Chondrocyte (in vitro differentiated cells): ENCODE measurements around the gene SNRPA. TPM values are rescaled to one million over a fixed set of nuclear protein-coding genes. Genes with fewer than 3 reads are reported as not detected.
"Not testable (repeated sequence)": the region's sequence is repeated elsewhere in the genome, so short reads cannot be mapped to it uniquely, and the experiment has no call there.

ENCODE experiments used
- DNase-seq: peaks from one replicate; pipeline ENCODE4 v3.0.0; 2021; ENCODE audit warnings: mixed read lengths, low spot score
- H3K27ac Mint-ChIP-seq: one replicate; pipeline ENCODE4 v1.8.0; 2021; ENCODE audit warnings: mild to moderate bottlenecking, moderate library complexity, mixed read lengths; ENCODE audit not compliant: unreplicated experiment
- H3K27me3 Mint-ChIP-seq: 2 replicates; pipeline ENCODE4 v1.8.0; 2021; ENCODE audit warnings: low read depth, mixed read lengths
- H3K36me3 Mint-ChIP-seq: 2 replicates; pipeline ENCODE4 v1.8.0; 2021; ENCODE audit warnings: low read depth, mixed read lengths
- H3K4me1 Mint-ChIP-seq: 2 replicates; pipeline ENCODE4 v1.8.0; 2021; ENCODE audit warnings: low read depth, mild to moderate bottlenecking, mixed read lengths
- H3K4me3 Mint-ChIP-seq: one replicate; pipeline ENCODE4 v1.8.0; 2021; ENCODE audit warnings: mild to moderate bottlenecking, moderate library complexity, mixed read lengths; ENCODE audit not compliant: unreplicated experiment
- H3K9me3 Mint-ChIP-seq: 2 replicates; pipeline ENCODE4 v1.8.0; 2021; ENCODE audit warnings: low read depth, mixed read lengths
- CTCF ChIP-seq: fragments of 200-600 bp; sonication (generic); IDR thresholded peaks from 2 replicates; pipeline ENCODE4 v1.5.0; 2021; ENCODE audit warnings: antibody characterized with exemption, mild to moderate bottlenecking, moderate library complexity
- total RNA-seq: library from RNA; stranded (reverse); gene quantifications from 3 replicates; pipeline ENCODE4 v1.2.1, GENCODE V29; 2021

Gene SNRPA
- total RNA-seq, 1 donor from 2014 or later, result 34.9 TPM

DNA sequence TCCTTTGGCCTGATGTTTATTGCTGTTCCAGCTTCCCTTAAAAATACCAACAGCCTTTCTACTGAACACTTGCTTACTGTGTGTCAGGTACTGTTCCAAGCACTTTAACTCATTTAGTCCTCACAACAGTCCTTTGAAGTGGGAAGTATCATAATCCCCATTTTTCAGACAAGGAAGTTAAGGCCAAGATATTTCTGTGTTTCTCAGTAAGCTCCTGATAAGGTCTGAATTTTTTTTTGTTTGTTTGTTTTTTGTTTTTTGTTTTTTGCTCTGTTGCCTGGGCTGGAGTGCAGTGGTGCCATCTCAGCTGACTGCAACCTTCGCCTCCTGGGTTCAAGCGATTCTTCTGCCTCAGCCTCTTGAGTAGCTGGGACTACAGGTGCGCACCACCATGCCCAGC is 7.5 kb downstream of the SNRPA start:
- TF ChIP-seq CTCF, result no peak
- DNase-seq, result no peak
- Mint-ChIP-seq H3K36me3 (peaks cover 39% of the 10 kb centered on the region), H3K4me3 (no peak overlapping the region), H3K4me1 (peaks cover 19% of the 10 kb centered on the region), H3K9me3 (no peaks in the 10 kb centered on the region), H3K27me3 (no peaks in the 10 kb centered on the region), H3K27ac (no peak overlapping the region)

DNA sequence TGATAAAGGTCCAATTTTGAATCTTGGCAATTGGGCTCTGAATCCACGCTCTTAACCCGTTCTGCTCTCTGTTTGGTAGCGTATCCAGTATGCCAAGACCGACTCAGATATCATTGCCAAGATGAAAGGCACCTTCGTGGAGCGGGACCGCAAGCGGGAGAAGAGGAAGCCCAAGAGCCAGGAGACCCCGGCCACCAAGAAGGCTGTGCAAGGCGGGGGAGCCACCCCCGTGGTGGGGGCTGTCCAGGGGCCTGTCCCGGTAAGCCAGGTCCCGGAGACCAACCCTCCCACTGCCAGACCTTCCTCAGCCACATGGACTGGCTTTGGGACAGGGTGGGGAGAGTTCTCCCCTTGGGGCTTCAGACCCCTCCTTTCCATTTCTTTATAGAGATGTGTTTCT is 8.3 kb downstream of the SNRPA start:
- Mint-ChIP-seq H3K27me3 (no peaks in the 10 kb centered on the region), H3K4me3 (no peak overlapping the region)

GRCh38 chr19:40762754-40763470 is 11.9 kb downstream of the SNRPA start:
- Mint-ChIP-seq H3K4me1 (no peaks in the 10 kb centered on the region), H3K9me3 (no peaks in the 10 kb centered on the region), H3K4me3 (no peak overlapping the region), H3K36me3 (peaks cover 51% of the 10 kb centered on the region), H3K27ac (no peak overlapping the region), H3K27me3 (no peaks in the 10 kb centered on the region)
- no peak for DNase-seq
- TF ChIP-seq CTCF, result no peak

More for the DNA sequence above, 8.3 kb downstream of the SNRPA start:
- Mint-ChIP-seq H3K4me1 (peaks cover 15% of the 10 kb centered on the region), H3K27ac (no peak overlapping the region), H3K36me3 (peaks cover 47% of the 10 kb centered on the region), H3K9me3 (no peaks in the 10 kb centered on the region)
- DNase-seq, result no peak
- no peak for TF ChIP-seq CTCF

GRCh38 chr19:40763526-40763925 is 12.5 kb downstream of the SNRPA start:
- Mint-ChIP-seq H3K4me3 (no peak overlapping the region), H3K27me3 (no peaks in the 10 kb centered on the region), H3K27ac (no peak overlapping the region), H3K4me1 (no peaks in the 10 kb centered on the region), H3K9me3 (no peaks in the 10 kb centered on the region), H3K36me3 (peaks cover 47% of the 10 kb centered on the region)
- no peak for TF ChIP-seq CTCF
- no peak for DNase-seq

DNA sequence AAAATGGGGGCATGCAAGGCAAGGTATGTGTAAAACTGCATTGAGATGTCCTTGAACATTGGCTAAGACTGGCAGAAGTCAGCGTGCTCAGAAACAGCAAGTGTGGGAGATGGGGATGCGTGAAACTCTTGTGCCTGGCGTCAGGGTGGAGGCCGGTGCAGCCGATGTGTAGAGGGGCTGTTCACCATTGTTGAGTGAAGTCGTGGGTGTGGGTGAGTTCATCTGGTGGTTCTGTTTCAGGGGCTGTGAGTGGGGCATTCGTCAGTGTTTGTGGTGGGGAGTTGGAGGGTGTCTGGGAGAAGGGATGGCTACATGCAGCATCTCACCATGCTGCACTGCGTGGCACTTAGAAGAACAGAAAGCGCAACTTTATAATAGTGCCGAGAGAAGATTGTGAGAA is 13.0 kb downstream of the SNRPA start:
- no peaks in the 10 kb centered on the region for H3K9me3 Mint-ChIP-seq
- H3K27me3 Mint-ChIP-seq, result no peaks in the 10 kb centered on the region
- H3K4me3 Mint-ChIP-seq, result no peak overlapping the region
- peaks cover 47% of the 10 kb centered on the region for H3K36me3 Mint-ChIP-seq
- H3K27ac Mint-ChIP-seq, result no peak overlapping the region
- TF ChIP-seq CTCF, result no peak
- no peak for DNase-seq
- no peaks in the 10 kb centered on the region for H3K4me1 Mint-ChIP-seq

- not testable (repeated sequence) for H3K4me1 Mint-ChIP-seq, H3K27me3 Mint-ChIP-seq, H3K27ac Mint-ChIP-seq, H3K4me3 Mint-ChIP-seq, DNase-seq, H3K9me3 Mint-ChIP-seq
- peaks cover 31% of the 10 kb centered on the region for H3K36me3 Mint-ChIP-seq
Measured at GRCh38 chr19:40766385-40766784, 15.4 kb downstream of the SNRPA start.
